Heart right ventricle (tissue), 16 donors: ENCODE measurements around the gene IFNL1. TPM values are rescaled to one million over a fixed set of nuclear protein-coding genes. Genes with fewer than 3 reads are reported as not detected.

ENCODE experiments used
- ATAC-seq, 8 donors: fragments of 200-7000 bp; cut with Tn5 transposase; one replicate each; pipeline ENCODE4 v1.9.1; 2020; ENCODE audit warnings: mild to moderate bottlenecking in 8 of 8, moderate library complexity in 8 of 8, moderate number of reproducible peaks in 1 of 8
- DNase-seq, 2 donors: peaks; one replicate each; pipeline ENCODE4 v3.0.0-alpha.2; 2020
- H3K27ac ChIP-seq, 10 donors: fragments of 200-600 bp; sonication (generic) in 2 of 10; one replicate each; pipeline versions ENCODE4 v1.5.0 to v1.8.0; 2020 to 2022; ENCODE audit warnings: mild to moderate bottlenecking in 3 of 10
- H3K27me3 ChIP-seq, 7 donors: fragments of 200-600 bp; one replicate each; pipeline ENCODE4 v1.8.0; 2021 to 2022; ENCODE audit warnings: mild to moderate bottlenecking in 2 of 7
- H3K36me3 ChIP-seq, 9 donors: fragments of 200-600 bp; sonication (generic) in 1 of 9; one replicate each; pipeline versions ENCODE4 v1.5.0 to v1.8.0; 2020 to 2022; ENCODE audit warnings: mild to moderate bottlenecking in 2 of 9
- H3K4me1 ChIP-seq, 9 donors: fragments of 200-600 bp; sonication (generic) in 1 of 9; one replicate each; pipeline versions ENCODE4 v1.5.0 to v1.8.0; 2020 to 2022; ENCODE audit warnings: mild to moderate bottlenecking in 4 of 9
- H3K4me3 ChIP-seq, 10 donors: fragments of 200-600 bp; sonication (generic) in 2 of 10; one replicate each; pipeline versions ENCODE4 v1.5.0 to v1.8.0; 2020 to 2022; ENCODE audit warnings: mild to moderate bottlenecking in 7 of 10, moderate library complexity in 2 of 10
- H3K9me3 ChIP-seq, 11 donors: fragments of 200-600 bp in 10 of 11; sonication (generic) in 2 of 11; one replicate each; pipeline versions ENCODE4 v1.5.0 to v1.8.0; 2013 to 2022; ENCODE audit warnings: mild to moderate bottlenecking in 2 of 11, control low read depth in 1 of 11, moderate library complexity in 1 of 11
- CTCF ChIP-seq, 9 donors: fragments of 200-600 bp; sonication (generic) in 2 of 9; IDR thresholded peaks; one replicate each; pipeline versions ENCODE4 v1.5.0 to v1.8.0; 2021 to 2022; ENCODE audit warnings: antibody characterized with exemption in 9 of 9, mild to moderate bottlenecking in 5 of 9, moderate library complexity in 1 of 9
- WGBS, 2 donors: extraction: QIAGEN DNeasy Blood & Tissue Kit; methylation state at CpG; one replicate each; pipeline ENCODE4 v1.1.7; 2013; ENCODE audit warnings: inconsistent platforms in 1 of 2; 5-methylcytosine and 5-hydroxymethylcytosine counted together
- intact Hi-C, 10 donors: fragments of 100-400 bp; cut with DNase I; formaldehyde crosslinking; loops; one replicate each; pipeline versions ENCODE4 v1.11.1 to v1.14.2; 2022
- polyA plus RNA-seq, 2 donors: library from polyadenylated mRNA; stranded (reverse); fragments of 200-250 nt; gene quantifications; one replicate each; pipeline ENCODE4 v1.2.3, GENCODE V29; 2013
- total RNA-seq, 10 donors: library from RNA; stranded (reverse); fragmentation: NEBNext Ultra II Directional in 3 of 10; extraction: Animal tissue kit (Norgen Biotek cat#: 25700) in 3 of 10; gene quantifications; one replicate each; pipeline versions ENCODE4 v1.2.1 to v1.2.4, GENCODE V29; 2021 to 2023
- donor health status: Arrhythmogenic right ventricular cardiomyopathy.
- donor health status: ischemic (EF 13 %, LVEDD 7.1; RV severe dilation, severe dysfunction).
- donor health status: healthy with polysubstance abuse.
- donor health status: DM: no; HTN: yes; CAD: no.
- donor health status: DM: no; HTN: no; CAD: no.
- donor health status: ischemic (EF 25% LVEDD 6.9; RV normal size, moderate dysfunction).
- donor health status: ischemic (EF 25% LVEDD 5.7; RV mildly dilated, moderate dysfunction).
- donor health status: healthy.
- donor health status: DM: yes; HTN: yes; CAD: no.
- donor health status: Ischemic cardiomyopathy.
- donor health status: ischemic (EF 35%, LVEDD 5.7; RV mildly dilated, moderate dysfunction).
- donor health status: nonischemic (EF 11% LVEDD 7.7; RV severe dilation, severe dysfunction).
- donor health status: DM: yes; HTN: yes; CAD: no.
- donor health status: PGD.
- donor health status: ischemic (EF 29% LVEDD 5.4; RV normal size, mild dysfunction).
- donor health status: nonischemic (EF 23%, LVEDD 6.1; RV moderate dilation, normal function).

The IFNL1 gene
- total and polyA plus RNA-seq, 12 donors = not detected

- intact Hi-C loops = no loop called here
- TF ChIP-seq CTCF (IDR thresholded peaks at IDR 0.05) = no peak
- Histone ChIP-seq H3K36me3 (no peaks in the 10 kb centered on the region), H3K4me3 (no peak overlapping the region), H3K27me3 (peaks cover 6 to 82% (median 46%) of the 10 kb centered on the region in 7 donors), H3K4me1 (no peaks in the 10 kb centered on the region), H3K9me3 (peaks cover 0 to 9% (median 0%) of the 10 kb centered on the region in 11 donors), H3K27ac (no peak overlapping the region)
- 78 to 84% methylated on average over 8 of the region's 8 CpGs for WGBS, 2 donors
- ATAC-seq (no peak), DNase-seq (no peak)
These were observed 42.6 kb upstream of the IFNL1 start for GRCh38 chr19:39253374-39254149.

DNA sequence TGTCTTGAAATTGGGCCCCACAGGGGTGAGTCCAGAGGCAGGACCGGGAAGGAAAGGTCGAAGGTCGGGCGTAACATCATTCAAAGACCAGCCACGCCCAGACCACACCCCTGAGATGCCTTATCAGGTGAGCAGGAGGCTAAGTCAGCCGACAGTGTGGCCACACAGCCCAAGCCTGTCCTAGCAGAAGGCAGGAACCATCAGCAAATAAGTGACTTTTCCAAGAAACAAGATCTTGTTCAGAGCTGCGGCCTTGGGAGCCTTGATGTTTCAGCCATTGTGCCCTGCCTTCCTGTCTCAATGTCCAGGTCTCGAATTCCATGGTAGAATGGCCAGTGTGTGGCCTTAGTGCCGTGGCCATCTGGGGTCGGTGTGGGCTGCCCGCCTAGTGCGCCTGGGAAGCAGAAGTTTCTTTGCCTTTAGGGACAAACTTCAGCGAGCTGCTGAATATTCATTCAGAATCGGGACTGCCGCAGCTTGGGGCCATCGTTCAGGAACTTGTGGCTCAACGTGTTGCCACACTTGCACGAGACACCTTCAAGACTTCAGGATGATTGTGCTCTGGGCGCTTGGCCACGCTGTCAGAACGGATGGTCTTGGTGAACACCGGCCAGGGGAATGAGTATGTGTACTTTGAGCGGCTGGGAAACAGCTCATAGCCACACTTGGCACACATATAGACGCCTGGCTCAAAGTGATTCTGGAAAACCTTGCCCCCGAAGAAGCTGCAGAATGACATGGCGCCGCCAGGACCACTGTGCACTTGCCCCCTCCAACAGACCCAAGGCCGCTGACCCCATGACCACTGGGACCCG lies 41.5 kb upstream of the IFNL1 start:
- Histone ChIP-seq H3K9me3 (peaks cover 0 to 9% (median 0%) of the 10 kb centered on the region in 11 donors), H3K4me1 (no peaks in the 10 kb centered on the region), H3K27ac (no peak overlapping the region), H3K4me3 (no peak overlapping the region), H3K27me3 (peaks cover 0 to 79% (median 39%) of the 10 kb centered on the region in 7 donors), H3K36me3 (no peaks in the 10 kb centered on the region)
- DNase-seq (no peak), ATAC-seq (no peak)
- intact Hi-C loops = no loop called here
- no peak for TF ChIP-seq CTCF (IDR thresholded peaks at IDR 0.05)
- WGBS, 2 donors = 83 to 84% methylated on average over 29 of the region's 29 CpGs

DNA sequence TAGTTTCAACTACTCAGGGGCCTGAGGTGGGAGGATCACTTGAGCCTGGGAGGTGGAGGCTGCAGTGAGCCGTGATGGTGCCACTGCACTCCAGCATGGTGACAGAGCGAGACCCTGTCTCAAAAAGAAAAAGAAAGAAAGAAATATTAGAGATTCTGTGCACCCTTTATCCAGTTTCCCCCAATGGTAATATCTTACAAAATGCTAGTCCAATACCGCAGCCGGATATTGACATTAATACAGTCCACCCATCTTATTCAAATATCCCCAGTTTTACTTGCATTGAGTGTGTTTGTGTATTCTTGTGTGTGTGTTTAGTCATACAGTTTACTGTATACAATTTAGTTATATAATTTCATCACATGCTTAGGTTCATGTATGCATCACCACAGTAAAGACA lies 39.0 kb upstream of the IFNL1 start:
- no peaks in the 10 kb centered on the region for H3K36me3 ChIP-seq
- H3K27me3 ChIP-seq = peaks cover 0 to 81% (median 50%) of the 10 kb centered on the region in 7 donors
- no peaks in the 10 kb centered on the region for H3K4me1 ChIP-seq
- ATAC-seq (no peak), DNase-seq (no peak)
- no peak overlapping the region for H3K4me3 ChIP-seq
- H3K27ac ChIP-seq = no peak overlapping the region
- intact Hi-C loops = no loop called here
- 94 to 96% methylated on average over 4 of the region's 4 CpGs for WGBS, 2 donors
- peaks cover 0 to 9% (median 0%) of the 10 kb centered on the region in 11 donors for H3K9me3 ChIP-seq
- TF ChIP-seq CTCF (IDR thresholded peaks at IDR 0.05) = no peak

DNA sequence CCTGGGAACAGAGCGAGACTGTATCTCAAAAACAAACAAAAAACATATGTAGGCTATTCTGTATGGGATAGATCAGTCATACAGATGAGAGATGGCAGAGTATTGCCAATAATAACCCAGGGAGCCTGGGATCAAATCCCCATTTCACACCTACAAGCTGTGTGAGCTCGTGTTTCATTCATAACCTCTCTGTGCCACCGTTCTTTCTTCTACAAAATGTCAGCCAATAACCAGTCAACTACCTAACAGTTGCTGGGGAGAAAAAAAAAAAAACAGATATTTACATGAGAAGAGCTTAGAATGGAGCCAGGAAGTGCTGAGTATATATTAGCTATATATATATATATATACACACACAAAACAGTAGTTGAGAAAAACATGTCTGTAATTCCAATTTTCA lies 34.5 kb upstream of the IFNL1 start:
- peaks cover 14 to 89% (median 81%) of the 10 kb centered on the region in 7 donors for H3K27me3 ChIP-seq
- no peak for ATAC-seq
- intact Hi-C loops = no loop called here

More for the DNA sequence above, 34.5 kb upstream of the IFNL1 start:
- DNase-seq = no peak
- no peak for TF ChIP-seq CTCF (IDR thresholded peaks at IDR 0.05)
- H3K36me3 ChIP-seq = no peaks in the 10 kb centered on the region
- 83 to 86% methylated on average over 3 of the region's 3 CpGs for WGBS, 2 donors
- H3K27ac ChIP-seq = no peak overlapping the region
- peaks cover 0 to 7% (median 0%) of the 10 kb centered on the region in 11 donors for H3K9me3 ChIP-seq
- H3K4me1 ChIP-seq = peaks cover 0 to 10% (median 0%) of the 10 kb centered on the region in 9 donors
- no peak overlapping the region for H3K4me3 ChIP-seq
